AG04450 (cell line): ENCODE measurements around the gene MAPK9. TPM values are rescaled to one million over a fixed set of nuclear protein-coding genes. Genes with fewer than 3 reads are reported as not detected.

Experiments used
- CTCF ChIA-PET: fragments of 300-600, 350-600 bp; formaldehyde crosslinking; extraction: SDS; loops from one replicate; lab custom pipeline; 2022; ENCODE audit warnings: antibody characterized with exemption, inconsistent platforms; lab: Charles Lee
- POLR2A ChIA-PET: fragments of 350-600 bp; formaldehyde crosslinking; extraction: SDS; loops from one replicate; lab custom pipeline; 2021; ENCODE audit warnings: antibody characterized with exemption, inconsistent platforms; lab: Yijun Ruan, JAX
- DNase-seq: peaks from one replicate; pipeline ENCODE4 v3.0.0-alpha.2; 2011; ENCODE audit warnings: low read depth, low spot score
- H3K27ac ChIP-seq: one replicate; pipeline ENCODE4 v1.5.1; 2012; ENCODE audit warnings: low read depth, low read length, control low read depth
- H3K27me3 ChIP-seq: one replicate; pipeline ENCODE4 v1.6.0; 2012; ENCODE audit warnings: low read length; ENCODE audit not compliant: control insufficient read depth, insufficient read depth
- H3K4me3 ChIP-seq: 2 replicates; pipeline ENCODE4 v1.5.1; 2011; ENCODE audit warnings: mild to moderate bottlenecking, low read depth, low read length, control low read depth
- H3K9me3 ChIP-seq: 2 replicates; pipeline ENCODE4 v1.5.1; 2012; ENCODE audit warnings: low read length; ENCODE audit not compliant: control insufficient read depth, insufficient read depth
- polyA plus RNA-seq: library from polyadenylated mRNA; depleted of rRNA; stranded (reverse); fragments of >200 nt; gene quantifications from 2 replicates; pipeline ENCODE4 v1.2.3, GENCODE V29; 2011
- TF ChIP-seq, protein P1 (sequence below): IDR thresholded peaks from 2 replicates; pipeline ENCODE4 v1.5.1; 2011; ENCODE audit warnings: low read depth, low read length, control low read depth, inconsistent platforms

The MAPK9 gene
- polyA plus RNA-seq, 1 experiment = 35.1 TPM

DNA sequence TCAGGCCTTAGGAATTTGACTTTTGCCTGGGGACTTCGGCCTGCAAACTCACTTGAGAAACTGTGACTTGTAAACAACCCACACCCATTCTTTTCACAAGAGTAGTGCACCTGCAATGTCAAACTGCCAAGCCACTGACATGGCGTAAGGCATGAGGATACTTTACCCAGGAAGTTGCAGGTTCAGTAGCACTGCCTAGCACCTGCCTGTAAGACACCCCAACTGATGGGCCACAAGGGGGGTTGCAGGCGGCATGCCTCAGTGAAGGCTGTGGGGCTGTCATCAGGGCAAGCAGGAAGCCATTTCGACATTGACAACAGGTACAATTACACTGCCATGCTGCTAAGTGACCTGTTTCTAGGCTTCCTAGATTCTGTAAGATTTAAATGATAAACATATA is 41.6 kb downstream of the MAPK9 start:
- CTCF ChIA-PET = no interaction called here
- Histone ChIP-seq H3K9me3 (peaks cover 73% of the 10 kb centered on the region), H3K4me3 (no peak overlapping the region), H3K27me3 (no peaks in the 10 kb centered on the region), H3K27ac (no peak overlapping the region)
- no peak for DNase-seq
- POLR2A ChIA-PET = no interaction called here
- TF ChIP-seq, protein P1, sequence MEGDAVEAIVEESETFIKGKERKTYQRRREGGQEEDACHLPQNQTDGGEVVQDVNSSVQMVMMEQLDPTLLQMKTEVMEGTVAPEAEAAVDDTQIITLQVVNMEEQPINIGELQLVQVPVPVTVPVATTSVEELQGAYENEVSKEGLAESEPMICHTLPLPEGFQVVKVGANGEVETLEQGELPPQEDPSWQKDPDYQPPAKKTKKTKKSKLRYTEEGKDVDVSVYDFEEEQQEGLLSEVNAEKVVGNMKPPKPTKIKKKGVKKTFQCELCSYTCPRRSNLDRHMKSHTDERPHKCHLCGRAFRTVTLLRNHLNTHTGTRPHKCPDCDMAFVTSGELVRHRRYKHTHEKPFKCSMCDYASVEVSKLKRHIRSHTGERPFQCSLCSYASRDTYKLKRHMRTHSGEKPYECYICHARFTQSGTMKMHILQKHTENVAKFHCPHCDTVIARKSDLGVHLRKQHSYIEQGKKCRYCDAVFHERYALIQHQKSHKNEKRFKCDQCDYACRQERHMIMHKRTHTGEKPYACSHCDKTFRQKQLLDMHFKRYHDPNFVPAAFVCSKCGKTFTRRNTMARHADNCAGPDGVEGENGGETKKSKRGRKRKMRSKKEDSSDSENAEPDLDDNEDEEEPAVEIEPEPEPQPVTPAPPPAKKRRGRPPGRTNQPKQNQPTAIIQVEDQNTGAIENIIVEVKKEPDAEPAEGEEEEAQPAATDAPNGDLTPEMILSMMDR = no peak

DNA sequence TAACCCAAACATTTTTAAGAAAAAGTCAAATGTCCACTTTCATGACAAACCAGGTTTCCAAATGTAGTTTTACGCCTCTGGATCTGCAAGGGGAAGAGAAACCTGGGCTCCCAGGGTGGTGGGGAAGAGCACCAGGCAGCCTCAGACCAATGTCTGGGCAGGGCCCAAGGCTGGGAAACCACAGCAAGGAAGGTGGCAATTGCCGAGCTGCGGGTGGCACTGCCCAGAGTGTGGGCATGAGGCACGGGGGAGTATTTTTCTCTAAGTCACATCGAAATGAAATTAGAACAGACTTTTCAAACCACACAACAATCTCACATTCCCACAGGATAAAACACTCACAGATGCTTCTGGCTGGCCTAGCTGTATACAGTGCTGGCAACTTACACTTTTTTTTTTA is 50.3 kb downstream of the MAPK9 start:
- no peaks in the 10 kb centered on the region for H3K27me3 ChIP-seq
- TF ChIP-seq, protein P1 = no peak
- no peak overlapping the region for H3K4me3 ChIP-seq
- peaks cover 14% of the 10 kb centered on the region for H3K9me3 ChIP-seq
- CTCF ChIA-PET = no interaction called here
- no peak overlapping the region for H3K27ac ChIP-seq
- no peak for DNase-seq
- POLR2A ChIA-PET = no interaction called here

DNA sequence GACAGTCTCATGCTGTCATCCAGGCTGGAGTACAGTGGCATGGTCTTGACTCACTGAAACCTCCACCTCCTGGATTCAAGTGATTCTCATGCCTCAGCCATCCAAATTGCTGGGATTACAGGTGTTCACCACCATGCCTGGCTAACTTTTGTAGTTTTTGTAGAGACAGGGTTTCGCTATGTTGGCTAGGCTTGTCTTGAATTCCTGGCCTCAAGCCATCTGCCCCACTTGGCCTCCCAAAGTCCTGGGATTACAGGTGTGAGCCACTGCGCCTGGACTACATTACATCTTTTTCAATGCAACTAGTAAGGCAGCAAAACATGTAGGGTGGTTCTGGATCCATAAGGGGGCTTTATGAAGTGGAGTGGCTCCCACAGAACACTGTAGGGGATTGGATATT is 53.3 kb downstream of the MAPK9 start:
- ChIA-PET POLR2A (no interaction called here), CTCF (no interaction called here)
- DNase-seq = no peak
- Histone ChIP-seq H3K27me3 (no peaks in the 10 kb centered on the region), H3K27ac (no peak overlapping the region), H3K4me3 (no peak overlapping the region), H3K9me3 (peaks cover 8% of the 10 kb centered on the region)
- TF ChIP-seq, protein P1 = no peak

DNA sequence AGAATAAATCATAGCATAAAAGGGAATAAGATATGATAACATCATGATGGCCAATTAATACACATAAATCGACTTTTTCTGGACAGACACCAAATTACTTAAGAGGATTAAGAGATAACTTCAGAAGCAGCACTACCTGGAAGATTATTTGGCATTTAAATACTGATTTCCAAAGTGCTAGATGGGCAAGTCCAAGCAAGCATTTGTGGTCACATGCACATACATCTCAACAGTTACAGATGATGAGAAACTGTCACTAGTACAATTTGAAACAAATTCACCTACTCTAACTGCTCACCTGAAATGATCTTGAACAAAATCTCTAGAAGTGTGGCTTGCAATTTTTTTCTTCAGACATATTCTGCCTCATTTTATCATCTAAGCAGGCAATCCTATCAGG is 56.0 kb downstream of the MAPK9 start:
- TF ChIP-seq, protein P1 = no peak
- ChIA-PET CTCF (no interaction called here), POLR2A (no interaction called here)
- DNase-seq = no peak
- Histone ChIP-seq H3K4me3 (no peak overlapping the region), H3K9me3 (peaks cover 6% of the 10 kb centered on the region), H3K27me3 (no peaks in the 10 kb centered on the region), H3K27ac (no peak overlapping the region)

DNA sequence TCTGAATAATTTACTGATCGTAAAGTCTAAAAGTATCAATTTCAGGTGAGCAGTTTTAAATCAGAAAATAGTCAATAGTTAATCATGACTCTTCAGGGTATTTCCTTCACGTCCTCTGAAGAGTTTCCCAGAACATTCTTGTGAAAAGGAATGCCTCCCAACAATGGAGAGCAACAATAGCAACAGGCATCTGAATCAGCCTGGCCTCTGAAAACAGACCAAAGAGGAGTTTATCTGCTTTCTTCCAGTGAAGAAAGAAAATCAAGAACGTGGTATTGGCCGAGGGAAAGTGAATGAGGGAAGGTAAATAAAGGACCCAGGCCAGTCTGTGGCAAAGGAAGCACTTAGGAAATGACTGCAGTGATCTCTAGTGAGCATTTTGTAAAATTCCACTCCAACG is 56.8 kb downstream of the MAPK9 start:
- TF ChIP-seq, protein P1 = no peak
- ChIA-PET POLR2A (no interaction called here), CTCF (no interaction called here)
- no peaks in the 10 kb centered on the region for H3K27me3 ChIP-seq
- H3K27ac ChIP-seq = no peak overlapping the region
- DNase-seq = no peak
- no peak overlapping the region for H3K4me3 ChIP-seq
- H3K9me3 ChIP-seq = peaks cover 6% of the 10 kb centered on the region
